Measurements from ENCODE around the gene IGF1R. TPM values are rescaled to one million over a fixed set of nuclear protein-coding genes. Genes with fewer than 3 reads are reported as not detected.

IGF1R gene
- total RNA-seq, 2 experiments from 2014 or later, result 22.8 to 24.7 TPM

GRCh38 chr15:98807262-98807661, 158.9 kb downstream of the IGF1R start:
- no peaks in the 10 kb centered on the region for H3K9me3 Mint-ChIP-seq
- H3K36me3 Mint-ChIP-seq (ENCODE audit: low read depth), result peaks cover 6% of the 10 kb centered on the region
- no peak for DNase-seq
- H3K4me1 Mint-ChIP-seq (ENCODE audit: low read depth), result peaks cover under 1% of the 10 kb centered on the region
- intact Hi-C loops (cut with micrococcal nuclease), result no loop called here
- no peak for ATAC-seq
- ChIA-PET POLR2A (no interaction called here), CTCF (interaction anchor here (1.1 to 2.5 kb wide), 6 partner anchors 11 to 147 kb away, joined by 3 to 8 read pairs (median 4); no protein-coding TSS in a partner anchor)
- TF ChIP-seq, protein P1, sequence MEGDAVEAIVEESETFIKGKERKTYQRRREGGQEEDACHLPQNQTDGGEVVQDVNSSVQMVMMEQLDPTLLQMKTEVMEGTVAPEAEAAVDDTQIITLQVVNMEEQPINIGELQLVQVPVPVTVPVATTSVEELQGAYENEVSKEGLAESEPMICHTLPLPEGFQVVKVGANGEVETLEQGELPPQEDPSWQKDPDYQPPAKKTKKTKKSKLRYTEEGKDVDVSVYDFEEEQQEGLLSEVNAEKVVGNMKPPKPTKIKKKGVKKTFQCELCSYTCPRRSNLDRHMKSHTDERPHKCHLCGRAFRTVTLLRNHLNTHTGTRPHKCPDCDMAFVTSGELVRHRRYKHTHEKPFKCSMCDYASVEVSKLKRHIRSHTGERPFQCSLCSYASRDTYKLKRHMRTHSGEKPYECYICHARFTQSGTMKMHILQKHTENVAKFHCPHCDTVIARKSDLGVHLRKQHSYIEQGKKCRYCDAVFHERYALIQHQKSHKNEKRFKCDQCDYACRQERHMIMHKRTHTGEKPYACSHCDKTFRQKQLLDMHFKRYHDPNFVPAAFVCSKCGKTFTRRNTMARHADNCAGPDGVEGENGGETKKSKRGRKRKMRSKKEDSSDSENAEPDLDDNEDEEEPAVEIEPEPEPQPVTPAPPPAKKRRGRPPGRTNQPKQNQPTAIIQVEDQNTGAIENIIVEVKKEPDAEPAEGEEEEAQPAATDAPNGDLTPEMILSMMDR (IDR thresholded peaks at IDR 0.05), result no peak
- no peaks in the 10 kb centered on the region for H3K27me3 Mint-ChIP-seq
- no peak overlapping the region for H3K27ac Mint-ChIP-seq
- no peak overlapping the region for H3K4me3 Mint-ChIP-seq

DNA sequence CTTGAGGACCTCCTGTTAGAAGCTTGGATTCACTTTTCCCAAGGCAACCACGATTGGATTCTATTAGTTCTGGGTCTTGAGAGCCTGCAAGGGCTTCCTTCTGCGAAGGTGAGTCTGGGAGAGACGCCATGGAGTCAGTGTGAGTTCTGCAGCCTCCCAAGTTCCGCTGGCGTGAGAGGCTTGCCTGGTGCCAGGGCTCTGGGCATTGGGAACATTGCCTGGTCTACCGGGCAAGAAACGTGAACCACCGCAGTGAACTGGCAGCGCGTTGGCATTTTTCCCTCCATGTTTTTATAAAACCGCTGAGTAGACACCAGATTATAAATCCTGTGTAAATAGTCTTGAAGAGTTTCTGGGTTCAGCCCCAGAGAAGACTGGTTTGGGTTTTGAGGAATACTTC, 160.9 kb downstream of the IGF1R start:
- ChIA-PET CTCF (no interaction called here), POLR2A (interaction anchor here (1.3 kb wide), 1 partner anchor 18 kb away, joined by 3 read pairs; no protein-coding TSS in a partner anchor)
- intact Hi-C loops (cut with micrococcal nuclease), result no loop called here
- no peaks in the 10 kb centered on the region for H3K27me3 Mint-ChIP-seq
- no peaks in the 10 kb centered on the region for H3K9me3 Mint-ChIP-seq
- no peak overlapping the region for H3K27ac Mint-ChIP-seq
- H3K4me3 Mint-ChIP-seq, result no peak overlapping the region
- ATAC-seq, result no peak
- peaks cover 11% of the 10 kb centered on the region for H3K36me3 Mint-ChIP-seq (ENCODE audit: low read depth)
- H3K4me1 Mint-ChIP-seq (ENCODE audit: low read depth), result no peaks in the 10 kb centered on the region
- DNase-seq, result no peak
- TF ChIP-seq, protein P1 (IDR thresholded peaks at IDR 0.05), result no peak

GRCh38 chr15:98812716-98813446, 164.5 kb downstream of the IGF1R start:
- Mint-ChIP-seq H3K4me3 (no peak overlapping the region), H3K4me1 (ENCODE audit: low read depth) (no peaks in the 10 kb centered on the region), H3K27me3 (no peaks in the 10 kb centered on the region), H3K27ac (no peak overlapping the region), H3K36me3 (ENCODE audit: low read depth) (peaks cover 20% of the 10 kb centered on the region), H3K9me3 (no peaks in the 10 kb centered on the region)
- DNase-seq, result no peak
- no peak for ATAC-seq
- ChIA-PET CTCF (no interaction called here), POLR2A (no interaction called here)
- intact Hi-C loops (cut with micrococcal nuclease), result no loop called here
- TF ChIP-seq, protein P1 (IDR thresholded peaks at IDR 0.05), result no peak

GRCh38 chr15:98813951-98814350, 165.6 kb downstream of the IGF1R start:
- CTCF ChIA-PET, result interaction anchor here (2.3 kb wide), 1 partner anchor 21 kb away, joined by 7 read pairs; no protein-coding TSS in a partner anchor
- DNase-seq, result no peak
- Mint-ChIP-seq H3K4me1 (ENCODE audit: low read depth) (no peaks in the 10 kb centered on the region), H3K27me3 (no peaks in the 10 kb centered on the region), H3K9me3 (peaks cover 2% of the 10 kb centered on the region), H3K27ac (no peak overlapping the region), H3K4me3 (no peak overlapping the region), H3K36me3 (ENCODE audit: low read depth) (peaks cover 22% of the 10 kb centered on the region)
- intact Hi-C loops (cut with micrococcal nuclease), result no loop called here
- ATAC-seq, result no peak
- TF ChIP-seq, protein P1 (IDR thresholded peaks at IDR 0.05), result no peak
- POLR2A ChIA-PET, result no interaction called here

DNA sequence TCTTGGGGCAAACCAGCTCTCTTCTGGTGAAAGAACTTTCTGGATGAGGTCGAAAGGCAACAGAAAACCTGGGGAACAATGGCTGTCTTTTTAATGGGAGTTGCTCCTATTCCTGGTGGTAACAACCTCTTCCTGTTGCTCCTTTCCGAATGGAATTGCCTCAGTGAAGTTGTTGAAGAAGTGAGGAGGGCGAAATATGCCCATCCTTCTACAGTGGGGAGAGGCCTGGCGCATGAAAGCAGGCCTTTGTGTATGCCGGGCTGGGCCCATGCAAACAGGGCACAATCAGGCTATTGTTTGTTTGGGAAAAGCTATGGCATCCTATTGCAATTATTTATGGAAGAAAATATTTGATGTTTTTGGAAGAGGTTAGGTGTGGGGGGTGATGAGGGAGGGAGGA, 166.9 kb downstream of the IGF1R start:
- H3K36me3 Mint-ChIP-seq (ENCODE audit: low read depth), result peaks cover 22% of the 10 kb centered on the region
- CTCF ChIA-PET, result interaction anchor here (1.2 to 2.3 kb wide), 2 partner anchors 22 to 35 kb away, joined by 3 to 7 read pairs; no protein-coding TSS in a partner anchor

More for the DNA sequence above, 166.9 kb downstream of the IGF1R start:
- ATAC-seq (no peak), DNase-seq (no peak)
- no peaks in the 10 kb centered on the region for H3K27me3 Mint-ChIP-seq
- H3K4me3 Mint-ChIP-seq, result no peak overlapping the region
- H3K9me3 Mint-ChIP-seq, result peaks cover 2% of the 10 kb centered on the region
- POLR2A ChIA-PET, result interaction anchor here (0.8 kb wide), 1 partner anchor 14 kb away, joined by 3 read pairs; no protein-coding TSS in a partner anchor
- H3K4me1 Mint-ChIP-seq (ENCODE audit: low read depth), result no peaks in the 10 kb centered on the region
- TF ChIP-seq, protein P1 (IDR thresholded peaks at IDR 0.05), result no peak
- intact Hi-C loops (cut with micrococcal nuclease), result no loop called here
- H3K27ac Mint-ChIP-seq, result no peak overlapping the region

Data from activated CD8-positive, alpha-beta T cell treated with anti-CD3 and anti-CD28 coated beads for 36 hours (primary cell).